ENCODE measurements around the gene TAOK3.
A peak's percentile ranks its signal among the peaks of the same experiment; 100 is the strongest.

Gene TAOK3

GRCh38 chr12:118190266-118190665, 182.4 kb downstream of the TAOK3 start:
- no peak for DNase-seq
- ATAC-seq: no peak
- no peak overlapping the region for H3K4me3 Mint-ChIP-seq
- H3K27me3 Mint-ChIP-seq: no peaks in the 10 kb centered on the region
- peaks cover 3% of the 10 kb centered on the region for H3K36me3 Mint-ChIP-seq (ENCODE audit: low read depth)
- peaks cover 11% of the 10 kb centered on the region for H3K4me1 Mint-ChIP-seq
- H3K9me3 Mint-ChIP-seq: no peaks in the 10 kb centered on the region
- H3K27ac Mint-ChIP-seq: no peak overlapping the region

- no peaks in the 10 kb centered on the region for H3K9me3 Mint-ChIP-seq
- H3K4me1 Mint-ChIP-seq: peaks cover 11% of the 10 kb centered on the region
- no peak overlapping the region for H3K27ac Mint-ChIP-seq
- no peaks in the 10 kb centered on the region for H3K27me3 Mint-ChIP-seq
- H3K4me3 Mint-ChIP-seq: no peak overlapping the region
- peaks cover 2% of the 10 kb centered on the region for H3K36me3 Mint-ChIP-seq (ENCODE audit: low read depth)
- ATAC-seq (no peak), DNase-seq (no peak)
Observed at GRCh38 chr12:118189741-118190191, 182.9 kb downstream of the TAOK3 start.

GRCh38 chr12:118188690-118189371, 183.9 kb downstream of the TAOK3 start:
- no peak for DNase-seq
- no peak for ATAC-seq

GRCh38 chr12:118187751-118188435, 184.8 kb downstream of the TAOK3 start:
- H3K4me1 Mint-ChIP-seq: peaks cover 11% of the 10 kb centered on the region
- H3K9me3 Mint-ChIP-seq: no peaks in the 10 kb centered on the region
- no peak overlapping the region for H3K4me3 Mint-ChIP-seq
- ATAC-seq: no peak
- DNase-seq: no peak
- H3K36me3 Mint-ChIP-seq (ENCODE audit: low read depth): peaks cover 2% of the 10 kb centered on the region
- H3K27ac Mint-ChIP-seq: no peak overlapping the region
- H3K27me3 Mint-ChIP-seq: no peaks in the 10 kb centered on the region

More at GRCh38 chr12:118188690-118189371, 183.9 kb downstream of the TAOK3 start:
- no peaks in the 10 kb centered on the region for H3K9me3 Mint-ChIP-seq
- H3K4me1 Mint-ChIP-seq: peaks cover 11% of the 10 kb centered on the region
- peaks cover 2% of the 10 kb centered on the region for H3K36me3 Mint-ChIP-seq (ENCODE audit: low read depth)
- H3K27me3 Mint-ChIP-seq: no peaks in the 10 kb centered on the region
- no peak overlapping the region for H3K27ac Mint-ChIP-seq
- no peak overlapping the region for H3K4me3 Mint-ChIP-seq

GRCh38 chr12:118185602-118186397, 186.9 kb downstream of the TAOK3 start:
- H3K4me1 Mint-ChIP-seq: peaks cover 13% of the 10 kb centered on the region
- H3K27ac Mint-ChIP-seq: no peak overlapping the region
- no peak for ATAC-seq
- no peak overlapping the region for H3K4me3 Mint-ChIP-seq
- no peaks in the 10 kb centered on the region for H3K27me3 Mint-ChIP-seq
- no peaks in the 10 kb centered on the region for H3K9me3 Mint-ChIP-seq
- DNase-seq: no peak
- H3K36me3 Mint-ChIP-seq (ENCODE audit: low read depth): peaks cover 10% of the 10 kb centered on the region

GRCh38 chr12:118183711-118184110, 189.0 kb downstream of the TAOK3 start:
- no peaks in the 10 kb centered on the region for H3K9me3 Mint-ChIP-seq
- H3K27ac Mint-ChIP-seq: no peak overlapping the region
- H3K27me3 Mint-ChIP-seq: no peaks in the 10 kb centered on the region
- ATAC-seq (no peak), DNase-seq (no peak)
- H3K36me3 Mint-ChIP-seq (ENCODE audit: low read depth): peaks cover 18% of the 10 kb centered on the region
- peaks cover 13% of the 10 kb centered on the region for H3K4me1 Mint-ChIP-seq
- no peak overlapping the region for H3K4me3 Mint-ChIP-seq

GRCh38 chr12:118183155-118183554, 189.6 kb downstream of the TAOK3 start:
- Mint-ChIP-seq H3K36me3 (ENCODE audit: low read depth) (peaks cover 19% of the 10 kb centered on the region), H3K27me3 (no peaks in the 10 kb centered on the region), H3K27ac (no peak overlapping the region)

GRCh38 chr12:118175823-118176447, 196.8 kb downstream of the TAOK3 start:
- DNase-seq (no peak), ATAC-seq (no peak)
- H3K9me3 Mint-ChIP-seq: no peaks in the 10 kb centered on the region
- no peak overlapping the region for H3K27ac Mint-ChIP-seq
- no peaks in the 10 kb centered on the region for H3K27me3 Mint-ChIP-seq
- peaks cover 4% of the 10 kb centered on the region for H3K4me1 Mint-ChIP-seq
- peaks cover 41% of the 10 kb centered on the region for H3K36me3 Mint-ChIP-seq (ENCODE audit: low read depth)
- H3K4me3 Mint-ChIP-seq: no peak overlapping the region

More at GRCh38 chr12:118183155-118183554, 189.6 kb downstream of the TAOK3 start:
- H3K9me3 Mint-ChIP-seq: no peaks in the 10 kb centered on the region
- no peak for ATAC-seq
- no peak for DNase-seq
- peaks cover 13% of the 10 kb centered on the region for H3K4me1 Mint-ChIP-seq
- H3K4me3 Mint-ChIP-seq: no peak overlapping the region

GRCh38 chr12:118166946-118167345, 205.8 kb downstream of the TAOK3 start:
- no peak for DNase-seq
- H3K9me3 Mint-ChIP-seq: no peaks in the 10 kb centered on the region
- peak overlapping the region; percentile 3 for H3K27ac Mint-ChIP-seq
- H3K36me3 Mint-ChIP-seq (ENCODE audit: low read depth): peaks cover 40% of the 10 kb centered on the region
- H3K27me3 Mint-ChIP-seq: no peaks in the 10 kb centered on the region
- H3K4me1 Mint-ChIP-seq: peaks cover 27% of the 10 kb centered on the region
- ATAC-seq: peak; percentile 96
- H3K4me3 Mint-ChIP-seq: peak overlapping the region; percentile 4

- Mint-ChIP-seq H3K27me3 (no peaks in the 10 kb centered on the region), H3K36me3 (ENCODE audit: low read depth) (peaks cover 42% of the 10 kb centered on the region), H3K27ac (peak overlapping the region; percentile 46), H3K4me3 (no peak overlapping the region), H3K9me3 (no peaks in the 10 kb centered on the region), H3K4me1 (peaks cover 27% of the 10 kb centered on the region)
- DNase-seq (no peak), ATAC-seq (no peak)
Observed at GRCh38 chr12:118164798-118165486, 207.8 kb downstream of the TAOK3 start.

- H3K4me3 Mint-ChIP-seq: no peak overlapping the region
- H3K9me3 Mint-ChIP-seq: no peaks in the 10 kb centered on the region
- H3K4me1 Mint-ChIP-seq: peaks cover 6% of the 10 kb centered on the region
- no peak for ATAC-seq
- no peaks in the 10 kb centered on the region for H3K27me3 Mint-ChIP-seq
- H3K36me3 Mint-ChIP-seq (ENCODE audit: low read depth): peaks cover 22% of the 10 kb centered on the region
- no peak for DNase-seq
- H3K27ac Mint-ChIP-seq: no peak overlapping the region
Observed at GRCh38 chr12:118160536-118160935, 212.2 kb downstream of the TAOK3 start.

GRCh38 chr12:118151755-118152154, 221.0 kb downstream of the TAOK3 start:
- Mint-ChIP-seq H3K4me1 (no peaks in the 10 kb centered on the region), H3K4me3 (no peak overlapping the region), H3K27me3 (no peaks in the 10 kb centered on the region), H3K36me3 (ENCODE audit: low read depth) (peaks cover 19% of the 10 kb centered on the region), H3K27ac (no peak overlapping the region), H3K9me3 (no peaks in the 10 kb centered on the region)
- DNase-seq (no peak), ATAC-seq (no peak)

- Mint-ChIP-seq H3K4me3 (no peak overlapping the region), H3K27ac (no peak overlapping the region), H3K27me3 (no peaks in the 10 kb centered on the region), H3K4me1 (no peaks in the 10 kb centered on the region), H3K36me3 (ENCODE audit: low read depth) (peaks cover 24% of the 10 kb centered on the region), H3K9me3 (no peaks in the 10 kb centered on the region)
- ATAC-seq: no peak
- DNase-seq: no peak
Observed at GRCh38 chr12:118150625-118151024, 222.1 kb downstream of the TAOK3 start.

GRCh38 chr12:118148287-118148686, 224.4 kb downstream of the TAOK3 start:
- no peak overlapping the region for H3K4me3 Mint-ChIP-seq
- H3K27ac Mint-ChIP-seq: no peak overlapping the region
- peaks cover 40% of the 10 kb centered on the region for H3K36me3 Mint-ChIP-seq (ENCODE audit: low read depth)
- no peak for DNase-seq
- peaks cover 2% of the 10 kb centered on the region for H3K4me1 Mint-ChIP-seq
- H3K9me3 Mint-ChIP-seq: no peaks in the 10 kb centered on the region
- ATAC-seq: no peak
- no peaks in the 10 kb centered on the region for H3K27me3 Mint-ChIP-seq
